ENCODE data around the gene AZU1.
A peak's percentile ranks its signal among the peaks of the same experiment; 100 is the strongest.

The AZU1 gene

GRCh38 chr19:795691-796581 is 31.7 kb upstream of the AZU1 start:
- TF ChIP-seq POLR2AphosphoS5 (IDR thresholded peaks at IDR 0.05; ENCODE audit: low read depth, low read length), result no peak
- no peak for TF ChIP-seq REST (IDR thresholded peaks at IDR 0.05; ENCODE audit: insufficient read depth in 1 of 2, low read depth in 2 of 2, low read length in 2 of 2)
- TF ChIP-seq TAF1 (IDR thresholded peaks at IDR 0.05; ENCODE audit: borderline replicate concordance, insufficient read depth, low read length), result no peak
- no peak for TF ChIP-seq SIN3A (IDR thresholded peaks at IDR 0.05; ENCODE audit: borderline replicate concordance, insufficient read depth, low read length)
- TF ChIP-seq FOXP2 (optimal IDR thresholded peaks at IDR 0.05; ENCODE audit: borderline replicate concordance, extremely low read depth, extremely low read length, insufficient read depth), result no peak

GRCh38 chr19:796692-797527 is 30.7 kb upstream of the AZU1 start, which contains the start of gene PTBP1:
Gene PTBP1, plus strand, starts transcription at chr19:797452. Its CDS starts 46 bp downstream, at chr19:797498.
- peak; percentile 33; the same call in 1 of the 2 replicates for TF ChIP-seq POLR2AphosphoS5 (IDR thresholded peaks at IDR 0.05; ENCODE audit: low read depth, low read length)
- TF ChIP-seq FOXP2 (optimal IDR thresholded peaks at IDR 0.05; ENCODE audit: borderline replicate concordance, extremely low read depth, extremely low read length, insufficient read depth), result peak; percentile 89
- TF ChIP-seq SIN3A (IDR thresholded peaks at IDR 0.05; ENCODE audit: borderline replicate concordance, insufficient read depth, low read length), result peak; percentile 66; the same call in 1 of the 2 replicates
- TF ChIP-seq REST (IDR thresholded peaks at IDR 0.05; ENCODE audit: insufficient read depth in 1 of 2, low read depth in 2 of 2, low read length in 2 of 2), result 0 out of 4 replicates have a peak, but pooled peaks of 1 of the 2 experiments have one; percentile 24
- TF ChIP-seq TAF1 (IDR thresholded peaks at IDR 0.05; ENCODE audit: borderline replicate concordance, insufficient read depth, low read length), result peak; percentile 67

GRCh38 chr19:797528-798414 is 29.9 kb upstream of the AZU1 start:
- TF ChIP-seq SIN3A (IDR thresholded peaks at IDR 0.05; ENCODE audit: borderline replicate concordance, insufficient read depth, low read length) (peak; percentile 47; the same call in 1 of the 2 replicates), REST (IDR thresholded peaks at IDR 0.05; ENCODE audit: insufficient read depth in 1 of 2, low read depth in 2 of 2, low read length in 2 of 2) (0 out of 4 replicates have a peak, but pooled peaks of 1 of the 2 experiments have one; percentile 21), POLR2AphosphoS5 (IDR thresholded peaks at IDR 0.05; ENCODE audit: low read depth, low read length) (no peak; the same call in 1 of the 2 replicates), FOXP2 (optimal IDR thresholded peaks at IDR 0.05; ENCODE audit: borderline replicate concordance, extremely low read depth, extremely low read length, insufficient read depth) (peak; percentile 82), TAF1 (IDR thresholded peaks at IDR 0.05; ENCODE audit: borderline replicate concordance, insufficient read depth, low read length) (no peak)

- peak; percentile 10; the same call in 1 of the 2 replicates for TF ChIP-seq SIN3A (IDR thresholded peaks at IDR 0.05; ENCODE audit: borderline replicate concordance, insufficient read depth, low read length)
- TF ChIP-seq POLR2AphosphoS5 (IDR thresholded peaks at IDR 0.05; ENCODE audit: low read depth, low read length), result no peak
- TF ChIP-seq FOXP2 (optimal IDR thresholded peaks at IDR 0.05; ENCODE audit: borderline replicate concordance, extremely low read depth, extremely low read length, insufficient read depth), result no peak
- no peak for TF ChIP-seq TAF1 (IDR thresholded peaks at IDR 0.05; ENCODE audit: borderline replicate concordance, insufficient read depth, low read length)
- no peak for TF ChIP-seq REST (IDR thresholded peaks at IDR 0.05; ENCODE audit: insufficient read depth in 1 of 2, low read depth in 2 of 2, low read length in 2 of 2)
Observed at GRCh38 chr19:798415-799075, 29.1 kb upstream of the AZU1 start.
